Measurements from ENCODE around the gene UBALD1.

GRCh38 chr16:4603624-4604170 is 11.0 kb downstream of the UBALD1 start:
- TF ChIP-seq CTCF (optimal IDR thresholded peaks at IDR 0.05 in 1 of 3, IDR thresholded peaks at IDR 0.05 in 1 of 3, conservative IDR thresholded peaks at IDR 0.05 in 1 of 3; ENCODE audit: extremely low read depth in 1 of 3, insufficient read depth in 2 of 3, low read length in 3 of 3) (no peak), EZH2 (IDR thresholded peaks at IDR 0.05; ENCODE audit: low read length) (no peak)
